Common myeloid progenitor, CD34-positive (primary cell): ENCODE measurements around the gene TFEB.

Experiments used
- CTCF ChIA-PET: fragments of 350-600 bp; sonication (Branson Sonifier 250); formaldehyde crosslinking; loops from one replicate; lab custom pipeline; 2021; ENCODE audit warnings: antibody characterized with exemption; lab: Charles Lee
- POLR2A ChIA-PET: fragments of 350-600 bp; sonication (Branson Sonifier 250); formaldehyde crosslinking; loops from one replicate; lab custom pipeline; 2021; ENCODE audit warnings: antibody characterized with exemption; lab: Charles Lee
- DNase-seq, 3 donors: peaks; one replicate each; pipeline versions ENCODE4 v3.0.0 to v3.0.0-alpha.2; 2013
- H3K27ac ChIP-seq, 2 experiments: 1 replicate in 1 of 2; 2 replicates in 1 of 2; pipeline ENCODE4 v1.7.0; 2013; ENCODE audit warnings: inconsistent platforms in 2 of 2, low read length in 2 of 2, mild to moderate bottlenecking in 2 of 2, low read depth in 1 of 2, moderate library complexity in 1 of 2; ENCODE audit not compliant: severe bottlenecking in 2 of 2, insufficient read depth in 1 of 2, poor library complexity in 1 of 2
- H3K27me3 ChIP-seq, 5 experiments: replicated peaks in 2 of 5; 1 replicate in 3 of 5; 2 replicates in 2 of 5; pipeline versions ENCODE4 v1.6.1 to v1.7.0; 2013; ENCODE audit warnings: low read length in 4 of 5, mild to moderate bottlenecking in 2 of 5, moderate library complexity in 2 of 5, inconsistent platforms in 1 of 5; ENCODE audit not compliant: insufficient read depth in 5 of 5, control insufficient read depth in 4 of 5
- H3K36me3 ChIP-seq, 4 experiments: 1 replicate in 2 of 4; 2 replicates in 2 of 4; pipeline versions ENCODE4 v1.6.1 to v1.7.0; 2013; ENCODE audit warnings: low read length in 3 of 4, control low read depth in 1 of 4, mild to moderate bottlenecking in 1 of 4; ENCODE audit not compliant: control insufficient read depth in 4 of 4, insufficient read depth in 4 of 4
- H3K4me1 ChIP-seq, 4 experiments: 1 replicate in 3 of 4; 2 replicates in 1 of 4; pipeline versions ENCODE4 v1.6.1 to v1.7.1; 2013; ENCODE audit warnings: low read length in 3 of 4, mild to moderate bottlenecking in 3 of 4, control low read depth in 1 of 4, inconsistent platforms in 1 of 4, moderate library complexity in 1 of 4; ENCODE audit not compliant: control insufficient read depth in 4 of 4, insufficient read depth in 4 of 4; ENCODE audit errors: control extremely low read depth in 1 of 4
- H3K4me3 ChIP-seq, 7 experiments: 1 replicate in 4 of 7; 2 replicates in 3 of 7; pipeline versions ENCODE4 v1.5.1 to v1.7.0; 2013; ENCODE audit warnings: mild to moderate bottlenecking in 7 of 7, low read length in 6 of 7, moderate library complexity in 6 of 7, inconsistent platforms in 2 of 7, low read depth in 2 of 7, control low read depth in 1 of 7; ENCODE audit not compliant: insufficient read depth in 4 of 7, control insufficient read depth in 1 of 7; ENCODE audit errors: extremely low read depth in 1 of 7
- H3K9me3 ChIP-seq, 5 experiments: 1 replicate in 4 of 5; 2 replicates in 1 of 5; pipeline versions ENCODE4 v1.6.1 to v1.7.1; 2013; ENCODE audit warnings: low read length in 4 of 5, mild to moderate bottlenecking in 2 of 5, inconsistent platforms in 1 of 5, low read depth in 1 of 5, moderate library complexity in 1 of 5; ENCODE audit not compliant: control insufficient read depth in 4 of 5, insufficient read depth in 2 of 5; ENCODE audit errors: control extremely low read depth in 1 of 5
- WGBS: methylation state at CpG from one replicate; pipeline ENCODE4 v1.1.5; 2013; ENCODE audit not compliant: insufficient coverage; 5-methylcytosine and 5-hydroxymethylcytosine counted together

TFEB gene

DNA sequence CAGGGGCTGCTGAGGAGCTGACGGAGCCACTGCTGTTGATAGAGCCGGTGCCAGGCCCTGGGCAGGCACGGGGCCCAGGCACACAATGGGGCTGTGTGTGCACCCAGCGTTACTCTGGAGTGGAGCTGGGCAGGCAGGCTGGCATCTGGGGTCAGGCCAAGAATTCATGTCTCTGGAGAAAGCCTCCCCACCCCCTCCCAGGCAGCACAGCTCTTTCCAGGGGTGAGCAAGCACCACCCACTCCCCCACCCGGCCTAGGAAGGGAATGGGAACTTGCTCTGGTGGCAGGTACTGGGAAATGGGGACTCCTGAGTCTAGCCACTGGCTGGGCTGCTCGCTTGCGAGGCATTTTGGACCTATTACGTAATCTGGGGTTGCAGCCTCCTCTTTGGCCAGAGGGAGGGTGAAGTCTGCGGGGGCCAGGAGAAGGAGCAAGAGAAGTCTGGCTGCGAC, 22.7 kb downstream of the TFEB start:
- no peaks in the 10 kb centered on the region for H3K36me3 ChIP-seq
- 94% methylated on average over 8 of the region's 10 CpGs for WGBS
- no peak for DNase-seq
- peaks cover 0 to 47% (median 8%) of the 10 kb centered on the region in 4 experiments for H3K4me1 ChIP-seq
- H3K27me3 ChIP-seq: no peaks in the 10 kb centered on the region
- CTCF ChIA-PET: interaction anchor here (0.9 to 3.3 kb wide), 6 partner anchors 10 to 110 kb away, joined by 3 to 12 read pairs (median 4); no protein-coding TSS in a partner anchor
- no peaks in the 10 kb centered on the region for H3K9me3 ChIP-seq
- no peak overlapping the region for H3K27ac ChIP-seq
- H3K4me3 ChIP-seq: no peak overlapping the region
- POLR2A ChIA-PET: no interaction called here

DNA sequence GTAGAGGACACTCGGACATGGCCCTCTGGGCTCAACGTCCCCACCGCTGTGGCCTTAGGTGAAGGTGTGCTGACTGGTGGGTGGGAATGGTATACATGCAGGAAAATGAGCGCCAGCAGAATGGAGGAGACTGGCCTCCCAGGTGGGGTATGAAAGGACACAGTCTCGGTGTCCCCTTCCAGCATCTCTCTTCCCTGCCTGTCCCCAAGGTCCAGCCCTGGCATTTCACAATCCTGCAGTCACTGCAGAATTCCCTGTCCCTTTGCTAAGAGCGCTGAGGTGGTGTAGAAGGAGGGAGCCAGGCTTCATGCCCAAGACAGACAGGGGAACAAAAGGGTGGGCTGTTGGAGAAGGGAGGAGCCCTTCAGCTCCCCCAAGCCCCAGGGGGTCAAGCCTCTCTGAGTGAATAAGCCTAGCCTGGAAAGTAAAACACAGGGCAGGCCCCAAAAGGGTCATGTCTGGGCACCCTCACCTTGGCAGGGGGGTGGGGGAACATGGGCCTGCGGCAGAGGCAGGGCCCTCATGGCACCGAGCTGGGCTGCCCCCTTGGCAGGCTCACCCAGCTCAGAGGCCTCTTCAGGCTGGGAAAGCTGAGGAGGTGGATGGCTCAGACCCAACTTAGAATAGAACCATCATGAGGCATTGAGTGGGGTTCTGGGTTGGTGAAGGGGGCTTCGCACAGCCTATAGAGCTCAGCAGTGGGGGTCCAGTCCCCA, 23.9 kb downstream of the TFEB start:
- no peak overlapping the region for H3K27ac ChIP-seq
- no peaks in the 10 kb centered on the region for H3K27me3 ChIP-seq
- H3K9me3 ChIP-seq: no peaks in the 10 kb centered on the region
- DNase-seq: no peak
- H3K4me1 ChIP-seq: peaks cover 2 to 47% (median 17%) of the 10 kb centered on the region in 4 experiments
- CTCF ChIA-PET: interaction anchor here (0.9 to 2.2 kb wide), 3 partner anchors 11 to 65 kb away, joined by 3 to 5 read pairs (median 4); no protein-coding TSS in a partner anchor
- 100% methylated on average over 2 of the region's 9 CpGs for WGBS
- H3K36me3 ChIP-seq: no peaks in the 10 kb centered on the region
- POLR2A ChIA-PET: interaction anchor here (1.1 kb wide), 1 partner anchor 22 kb away, joined by 3 read pairs; no protein-coding TSS in a partner anchor
- H3K4me3 ChIP-seq: no peak overlapping the region

- no peak for DNase-seq
- Histone ChIP-seq H3K9me3 (no peaks in the 10 kb centered on the region), H3K36me3 (no peaks in the 10 kb centered on the region), H3K4me3 (no peak overlapping the region), H3K27me3 (no peaks in the 10 kb centered on the region), H3K4me1 (peaks cover 2 to 54% (median 27%) of the 10 kb centered on the region in 4 experiments), H3K27ac (no peak overlapping the region)
- WGBS: 100% methylated on average over 1 of the region's 2 CpGs
- POLR2A ChIA-PET: no interaction called here
- CTCF ChIA-PET: interaction anchor here (0.6 to 7.3 kb wide), 7 partner anchors 13 to 75 kb away, joined by 3 to 98 read pairs (median 58); partner anchors contain the start of genes TFEB and TOMM6
Observed at GRCh38 chr6:41709375-41709774, 26.0 kb downstream of the TFEB start.

DNA sequence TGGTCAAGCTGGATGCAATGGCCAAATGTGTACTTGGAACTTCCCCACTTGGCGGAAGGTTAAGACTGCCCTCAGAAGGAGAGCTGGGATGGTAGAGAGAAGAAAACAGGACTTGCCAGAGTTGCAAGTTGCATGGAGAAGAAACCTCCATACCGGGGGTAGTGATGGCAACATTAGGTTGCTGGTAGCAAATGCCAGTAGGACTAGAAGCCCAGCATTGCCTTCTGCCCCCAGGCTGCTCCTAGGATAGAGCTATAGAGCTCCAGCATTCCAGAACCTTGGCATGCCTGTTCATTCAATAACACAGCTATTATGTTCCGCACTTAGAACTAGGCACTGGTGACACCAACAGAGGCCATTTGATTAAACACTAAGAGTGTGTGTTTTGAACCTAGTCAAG, 26.6 kb downstream of the TFEB start:
- Histone ChIP-seq H3K27ac (no peak overlapping the region), H3K36me3 (no peaks in the 10 kb centered on the region), H3K4me1 (peaks cover 2 to 50% (median 27%) of the 10 kb centered on the region in 4 experiments), H3K9me3 (no peaks in the 10 kb centered on the region), H3K4me3 (no peak overlapping the region), H3K27me3 (no peaks in the 10 kb centered on the region)
- CTCF ChIA-PET: interaction anchor here (0.6 to 7.3 kb wide), 8 partner anchors 13 to 76 kb away, joined by 3 to 98 read pairs (median 58); partner anchors contain the start of genes TFEB and TOMM6
- DNase-seq: no peak
- WGBS: 100% methylated on average over 3 of the region's 3 CpGs
- POLR2A ChIA-PET: no interaction called here

DNA sequence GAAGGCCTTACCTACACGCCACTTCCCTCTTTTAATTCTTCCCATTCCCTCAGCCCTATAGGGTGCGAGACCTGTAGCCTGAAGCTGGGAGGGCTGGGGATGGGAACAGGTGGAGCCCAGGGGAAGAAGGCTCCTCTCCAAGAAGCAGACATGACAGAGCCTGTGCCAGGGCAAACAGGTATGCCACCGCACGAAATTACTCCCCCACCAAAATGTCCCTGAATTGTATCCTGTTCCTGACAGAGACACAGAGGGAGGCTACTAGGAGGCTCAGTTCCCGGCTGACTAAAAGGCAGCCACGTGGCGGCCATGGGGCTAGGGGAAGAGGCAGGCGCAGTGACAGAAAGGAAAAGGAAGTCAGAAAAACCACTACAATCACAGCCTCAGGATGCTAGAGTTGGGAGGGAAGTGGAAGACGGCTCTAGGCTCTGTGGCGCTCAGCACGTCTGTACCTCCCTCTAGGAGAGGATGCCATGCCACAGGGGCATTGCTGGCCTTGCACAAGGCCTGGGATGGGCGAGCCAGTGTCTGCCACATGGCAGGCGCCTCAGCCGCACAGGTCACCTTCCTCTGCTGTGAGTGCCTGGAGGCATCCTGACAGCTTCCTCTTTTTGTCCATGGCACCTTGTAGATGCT, 27.7 kb downstream of the TFEB start:
- peak; percentile 42 to 75 (median 62) for DNase-seq
- Histone ChIP-seq H3K36me3 (no peaks in the 10 kb centered on the region), H3K4me1 (peaks cover 2 to 38% (median 27%) of the 10 kb centered on the region in 4 experiments), H3K4me3 (peak overlapping the region in 1 of 7 experiments; percentile 8), H3K27ac (no peak overlapping the region), H3K27me3 (no peaks in the 10 kb centered on the region), H3K9me3 (no peaks in the 10 kb centered on the region)
- ChIA-PET CTCF (interaction anchor here (1.0 to 7.3 kb wide), 9 partner anchors 7 to 77 kb away, joined by 3 to 98 read pairs (median 57); partner anchors contain the start of genes TFEB and TOMM6), POLR2A (interaction anchor here (1.7 kb wide), 1 partner anchor 26 kb away, joined by 4 read pairs; no protein-coding TSS in a partner anchor)
- WGBS: 5% methylated on average over 12 of the region's 14 CpGs

GRCh38 chr6:41706876-41707564, 28.4 kb downstream of the TFEB start:
- Histone ChIP-seq H3K36me3 (no peaks in the 10 kb centered on the region), H3K9me3 (no peaks in the 10 kb centered on the region), H3K4me1 (peaks cover 2 to 36% (median 27%) of the 10 kb centered on the region in 4 experiments), H3K4me3 (peak overlapping the region in 1 of 7 experiments; percentile 8), H3K27me3 (no peaks in the 10 kb centered on the region), H3K27ac (no peak overlapping the region)
- WGBS: 71% methylated on average over 1 of the region's 9 CpGs
- no peak for DNase-seq
- ChIA-PET POLR2A (interaction anchor here (1.7 kb wide), 1 partner anchor 27 kb away, joined by 4 read pairs; no protein-coding TSS in a partner anchor), CTCF (interaction anchor here (1.0 to 7.3 kb wide), 10 partner anchors 8 to 111 kb away, joined by 3 to 98 read pairs (median 40); partner anchors contain the start of genes TFEB and TOMM6)
